Naive thymus-derived CD4-positive, alpha-beta T cell (primary cell): ENCODE data around the gene FUZ. TPM values are rescaled to one million over a fixed set of nuclear protein-coding genes. Genes with fewer than 3 reads are reported as not detected.

Experiments
- ATAC-seq: fragments of 150-1000 bp; cut with Tn5 transposase; 2 replicates; pipeline ENCODE4 v1.10.0; 2021; ENCODE audit warnings: mild to moderate bottlenecking, moderate library complexity
- CTCF ChIA-PET: fragments of 350-600 bp; sonication (Branson Sonifier 250); formaldehyde crosslinking; loops from one replicate; lab custom pipeline; 2021; ENCODE audit warnings: antibody characterized with exemption; lab: Charles Lee
- POLR2A ChIA-PET: fragments of 350-600 bp; sonication (Branson Sonifier 250); formaldehyde crosslinking; loops from one replicate; lab custom pipeline; 2021; ENCODE audit warnings: antibody characterized with exemption, inconsistent platforms; lab: Charles Lee
- DNase-seq, 9 donors: peaks; one replicate each; pipeline versions ENCODE4 v3.0.0 to v3.0.0-alpha.2; 2020 to 2022; ENCODE audit warnings: mixed read lengths in 1 of 9
- H3K27ac ChIP-seq: one replicate; pipeline ENCODE4 v1.7.0; 2013; ENCODE audit warnings: mild to moderate bottlenecking, low read depth, low read length, moderate library complexity
- H3K27me3 ChIP-seq, 2 donors: one replicate each; pipeline ENCODE4 v1.7.0; 2013; ENCODE audit warnings: low read length in 2 of 2, mild to moderate bottlenecking in 2 of 2, moderate library complexity in 2 of 2; ENCODE audit not compliant: control insufficient read depth in 2 of 2, insufficient read depth in 2 of 2
- H3K36me3 ChIP-seq, 3 experiments: 1 replicate in 2 of 3; 2 replicates in 1 of 3; pipeline ENCODE4 v1.7.0; 2013; ENCODE audit warnings: low read length in 3 of 3, mild to moderate bottlenecking in 3 of 3, moderate library complexity in 1 of 3; ENCODE audit not compliant: insufficient read depth in 3 of 3, control insufficient read depth in 2 of 3
- H3K4me1 ChIP-seq, 2 donors: one replicate each; pipeline ENCODE4 v1.7.0; 2013; ENCODE audit warnings: low read length in 2 of 2, mild to moderate bottlenecking in 2 of 2, moderate library complexity in 1 of 2; ENCODE audit not compliant: control insufficient read depth in 2 of 2, insufficient read depth in 2 of 2
- H3K4me3 ChIP-seq: 2 replicates; pipeline ENCODE4 v1.7.0; 2013; ENCODE audit warnings: mild to moderate bottlenecking, low read length
- H3K9me3 ChIP-seq, 3 experiments: 1 replicate in 2 of 3; 2 replicates in 1 of 3; pipeline ENCODE4 v1.7.0; 2013; ENCODE audit warnings: low read length in 3 of 3; ENCODE audit not compliant: control insufficient read depth in 2 of 3
- H3K27ac Mint-ChIP-seq, 9 donors: one replicate each; pipeline ENCODE4 v1.8.0; 2020 to 2022; ENCODE audit warnings: mixed read lengths in 9 of 9, mild to moderate bottlenecking in 8 of 9, moderate library complexity in 5 of 9, inconsistent platforms in 2 of 9
- H3K27me3 Mint-ChIP-seq, 5 donors: one replicate each; pipeline ENCODE4 v1.8.0; 2021 to 2022; ENCODE audit warnings: mixed read lengths in 5 of 5, mild to moderate bottlenecking in 1 of 5
- H3K36me3 Mint-ChIP-seq, 5 donors: one replicate each; pipeline ENCODE4 v1.8.0; 2020 to 2022; ENCODE audit warnings: mixed read lengths in 5 of 5, mild to moderate bottlenecking in 3 of 5, inconsistent platforms in 1 of 5
- H3K4me1 Mint-ChIP-seq, 7 donors: one replicate each; pipeline ENCODE4 v1.8.0; 2020 to 2022; ENCODE audit warnings: mixed read lengths in 7 of 7, mild to moderate bottlenecking in 3 of 7, inconsistent platforms in 1 of 7
- H3K4me3 Mint-ChIP-seq, 10 donors: one replicate each; pipeline ENCODE4 v1.8.0; 2020 to 2022; ENCODE audit warnings: mild to moderate bottlenecking in 10 of 10, mixed read lengths in 10 of 10, moderate library complexity in 6 of 10, inconsistent platforms in 2 of 10
- H3K9me3 Mint-ChIP-seq, 11 donors: one replicate each; pipeline ENCODE4 v1.8.0; 2020 to 2022; ENCODE audit warnings: mixed read lengths in 11 of 11, mild to moderate bottlenecking in 4 of 11, inconsistent platforms in 1 of 11, moderate library complexity in 1 of 11
- intact Hi-C, 2 donors: fragments of 100-400 bp; cut with micrococcal nuclease; formaldehyde crosslinking; loops; one replicate each; pipeline ENCODE4 v1.15.1; 2023
- polyA plus RNA-seq, 2 donors: library from polyadenylated mRNA; unstranded; fragments of 300-500 nt; fragmentation: Illumina TruSeq; gene quantifications; one replicate each; pipeline ENCODE4 v1.2.3, GENCODE V29; 2021
- total RNA-seq, 6 experiments: library from RNA in 5 of 6; stranded (reverse) in 5 of 6; gene quantifications; 1 replicate in 5 of 6; 2 replicates in 1 of 6; pipeline ENCODE4 v1.2.3 and lab custom pipeline; 2021 to 2026

Gene FUZ
- total and polyA plus RNA-seq, 7 experiments from 2014 or later: 3.8 to 28.4 (median 24.2) TPM

DNA sequence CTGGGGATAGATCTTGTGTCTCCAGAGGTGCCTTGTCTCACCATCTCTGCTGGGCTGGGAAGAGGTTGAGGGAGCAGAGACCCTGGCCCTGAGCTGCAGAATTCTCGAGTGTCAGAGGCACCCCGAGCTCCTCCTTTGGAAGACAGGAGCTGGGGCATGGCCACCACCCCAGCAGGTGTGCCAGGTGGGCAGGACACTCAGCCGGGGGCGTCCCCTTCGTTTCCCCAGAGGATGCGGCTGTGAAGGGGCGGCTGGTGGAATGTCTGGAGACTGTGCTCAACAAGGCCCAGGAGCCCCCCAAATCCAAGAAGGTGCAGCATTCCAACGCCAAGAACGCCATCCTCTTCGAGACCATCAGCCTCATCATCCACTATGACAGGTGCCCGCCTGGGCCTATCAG lies 14.5 kb downstream of the FUZ start:
- H3K27ac Mint-ChIP-seq: no peak overlapping the region
- CTCF ChIA-PET: no interaction called here
- H3K4me1 Mint-ChIP-seq: peaks cover 0 to 5% (median 0%) of the 10 kb centered on the region in 7 donors
- H3K4me1 ChIP-seq: no peaks in the 10 kb centered on the region
- ATAC-seq (no peak), DNase-seq (no peak)
- POLR2A ChIA-PET: interaction anchor here (0.6 kb wide), 1 partner anchor 130 kb away, joined by 4 read pairs; no protein-coding TSS in a partner anchor
- no peaks in the 10 kb centered on the region for H3K27me3 Mint-ChIP-seq
- H3K27ac ChIP-seq: no peak overlapping the region
- no peaks in the 10 kb centered on the region for H3K9me3 Mint-ChIP-seq
- peaks cover 4 to 91% (median 15%) of the 10 kb centered on the region in 3 experiments for H3K36me3 ChIP-seq
- H3K36me3 Mint-ChIP-seq: peaks cover 6 to 35% (median 10%) of the 10 kb centered on the region in 5 donors
- H3K4me3 ChIP-seq: no peak overlapping the region
- H3K4me3 Mint-ChIP-seq: no peak overlapping the region
- intact Hi-C loops: no loop called here
- H3K27me3 ChIP-seq: no peaks in the 10 kb centered on the region
- no peaks in the 10 kb centered on the region for H3K9me3 ChIP-seq

DNA sequence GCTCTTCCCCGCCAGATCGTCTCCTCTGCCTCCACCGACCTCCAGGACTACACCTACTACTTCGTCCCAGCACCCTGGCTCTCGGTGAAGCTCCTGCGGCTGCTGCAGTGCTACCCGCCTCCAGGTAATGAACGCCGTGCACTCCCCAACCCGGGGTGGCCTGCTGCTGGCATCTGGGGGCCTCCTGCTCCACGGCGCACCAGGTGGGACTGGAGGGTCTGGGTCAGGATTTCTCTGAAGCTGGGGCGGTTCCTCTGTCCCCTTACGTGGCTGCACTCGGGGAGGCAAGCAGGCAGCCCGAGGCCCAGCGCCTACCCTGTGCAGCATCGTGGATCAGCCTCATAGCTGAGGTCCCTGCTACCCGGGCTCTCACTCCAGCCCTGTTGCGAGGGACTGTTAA lies 17.5 kb downstream of the FUZ start:
- no peak for DNase-seq
- Mint-ChIP-seq H3K36me3 (peaks cover 5 to 35% (median 8%) of the 10 kb centered on the region in 5 donors), H3K4me3 (no peak overlapping the region), H3K9me3 (no peaks in the 10 kb centered on the region), H3K27ac (no peak overlapping the region), H3K27me3 (no peaks in the 10 kb centered on the region), H3K4me1 (peaks cover 0 to 5% (median 0%) of the 10 kb centered on the region in 7 donors)
- Histone ChIP-seq H3K4me3 (no peak overlapping the region), H3K27ac (no peak overlapping the region), H3K4me1 (no peaks in the 10 kb centered on the region), H3K36me3 (peaks cover 4 to 88% (median 12%) of the 10 kb centered on the region in 3 experiments), H3K27me3 (no peaks in the 10 kb centered on the region), H3K9me3 (no peaks in the 10 kb centered on the region)
- ATAC-seq: no peak
- intact Hi-C loops: no loop called here
- POLR2A ChIA-PET: no interaction called here
- CTCF ChIA-PET: no interaction called here

DNA sequence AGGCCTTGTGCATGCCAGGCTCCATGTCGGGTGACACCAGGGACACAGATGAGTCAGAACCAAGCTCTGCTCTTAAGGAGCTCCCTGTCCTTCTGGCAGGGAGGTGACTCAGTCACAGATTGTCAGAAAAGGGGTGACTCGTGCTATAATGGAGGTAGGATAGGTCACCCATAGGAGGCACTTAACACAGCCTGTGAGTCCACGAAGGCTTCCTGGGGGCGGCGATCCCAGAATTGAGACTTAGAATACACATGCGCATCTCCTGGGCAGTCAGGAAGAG lies 19.6 kb downstream of the FUZ start:
- Mint-ChIP-seq H3K4me3 (no peak overlapping the region), H3K27ac (peak overlapping the region in 1 of 9 donors; percentile 43), H3K36me3 (peaks cover 10 to 40% (median 12%) of the 10 kb centered on the region in 5 donors), H3K4me1 (peaks cover 0 to 10% (median under 1%) of the 10 kb centered on the region in 7 donors), H3K9me3 (no peaks in the 10 kb centered on the region), H3K27me3 (no peaks in the 10 kb centered on the region)
- no peaks in the 10 kb centered on the region for H3K27me3 ChIP-seq
- H3K36me3 ChIP-seq: peaks cover 4 to 85% (median 13%) of the 10 kb centered on the region in 3 experiments
- ATAC-seq: no peak
- no peaks in the 10 kb centered on the region for H3K9me3 ChIP-seq
- no peak for DNase-seq
- CTCF ChIA-PET: no interaction called here
- no peaks in the 10 kb centered on the region for H3K4me1 ChIP-seq
- no peak overlapping the region for H3K27ac ChIP-seq
- POLR2A ChIA-PET: interaction anchor here (0.7 kb wide), 1 partner anchor 11 kb away, joined by 5 read pairs; no protein-coding TSS in a partner anchor
- H3K4me3 ChIP-seq: no peak overlapping the region
- intact Hi-C loops: no loop called here

DNA sequence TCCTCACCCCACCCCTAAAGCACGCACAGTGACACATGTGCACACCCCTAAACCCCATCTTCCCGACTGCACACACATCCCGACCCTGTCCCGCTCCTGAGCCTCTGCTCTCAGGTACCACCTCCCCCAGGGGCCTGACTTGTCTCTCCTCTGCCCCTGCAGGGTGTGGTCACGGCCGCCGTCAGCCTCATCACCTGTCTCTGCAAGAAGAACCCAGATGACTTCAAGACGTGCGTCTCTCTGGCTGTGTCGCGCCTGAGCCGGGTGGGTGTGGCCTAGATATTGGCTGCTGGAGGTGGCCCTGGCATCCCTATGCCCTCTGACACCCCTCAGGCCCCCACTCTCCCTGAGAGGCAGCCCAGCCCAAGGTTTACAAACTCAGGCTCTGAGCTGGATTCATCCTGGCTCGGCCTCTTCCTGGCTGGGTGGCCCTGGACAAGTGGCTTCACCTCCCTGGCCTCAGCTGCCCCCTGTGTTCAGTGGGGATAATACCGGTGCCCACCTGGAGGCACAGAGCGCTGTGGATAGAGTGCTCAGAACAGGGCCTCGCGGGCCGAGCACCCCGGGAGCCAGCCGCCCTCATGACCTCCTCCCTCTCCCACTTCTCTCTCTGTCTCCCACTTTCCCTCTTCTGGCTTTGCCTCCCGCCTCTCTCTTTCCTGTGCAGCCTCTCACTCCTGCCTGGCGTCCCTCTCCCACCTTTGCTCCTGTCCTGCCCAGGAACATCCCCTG lies 20.1 kb downstream of the FUZ start:
- Mint-ChIP-seq H3K27ac (peak overlapping the region in 2 of 9 donors; percentile 25 to 43), H3K4me3 (no peak overlapping the region), H3K4me1 (peaks cover 0 to 10% (median 4%) of the 10 kb centered on the region in 7 donors), H3K9me3 (no peaks in the 10 kb centered on the region), H3K27me3 (no peaks in the 10 kb centered on the region), H3K36me3 (peaks cover 10 to 45% (median 17%) of the 10 kb centered on the region in 5 donors)
- Histone ChIP-seq H3K36me3 (peaks cover 4 to 85% (median 15%) of the 10 kb centered on the region in 3 experiments), H3K9me3 (no peaks in the 10 kb centered on the region), H3K4me1 (no peaks in the 10 kb centered on the region), H3K27me3 (no peaks in the 10 kb centered on the region), H3K27ac (no peak overlapping the region), H3K4me3 (no peak overlapping the region)
- no peak for ATAC-seq
- ChIA-PET POLR2A (interaction anchor here (0.7 kb wide), 1 partner anchor 11 kb away, joined by 5 read pairs; no protein-coding TSS in a partner anchor), CTCF (no interaction called here)
- DNase-seq: no peak
- intact Hi-C loops: no loop called here

DNA sequence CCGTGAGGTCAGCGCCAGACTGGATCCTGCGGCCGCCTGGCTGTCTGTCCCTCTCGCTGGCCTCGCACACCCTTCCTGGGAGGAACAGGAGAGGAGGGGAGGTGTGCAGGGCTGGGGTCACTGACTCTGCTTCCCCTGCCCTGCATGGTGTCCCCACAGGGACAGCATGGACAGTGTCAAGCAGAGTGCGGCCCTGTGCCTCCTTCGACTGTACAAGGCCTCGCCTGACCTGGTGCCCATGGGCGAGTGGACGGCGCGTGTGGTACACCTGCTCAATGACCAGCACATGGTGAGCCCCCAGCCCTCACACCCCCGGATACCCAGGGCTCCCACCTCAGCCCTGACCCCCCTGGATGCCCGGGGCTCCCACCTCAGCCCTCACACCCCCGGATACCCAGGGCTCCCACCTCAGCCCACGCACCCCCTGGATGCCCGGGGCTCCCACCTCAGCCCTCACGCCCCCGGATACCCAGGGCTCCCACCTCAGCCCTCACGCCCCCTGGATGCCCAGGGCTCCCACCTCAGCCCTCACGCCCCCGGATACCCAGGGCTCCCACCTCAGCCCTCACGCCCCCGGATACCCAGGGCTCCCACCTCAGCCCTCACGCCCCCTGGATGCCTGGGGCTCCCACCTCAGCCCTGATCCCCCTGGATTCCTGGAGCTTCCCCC lies 21.2 kb downstream of the FUZ start:
- H3K36me3 ChIP-seq: peaks cover 4 to 84% (median 19%) of the 10 kb centered on the region in 3 experiments
- intact Hi-C loops: no loop called here
- Mint-ChIP-seq H3K27me3 (no peaks in the 10 kb centered on the region), H3K9me3 (no peaks in the 10 kb centered on the region), H3K36me3 (peaks cover 10 to 50% (median 21%) of the 10 kb centered on the region in 5 donors), H3K4me1 (peaks cover 0 to 10% (median 4%) of the 10 kb centered on the region in 7 donors), H3K4me3 (no peak overlapping the region), H3K27ac (no peak overlapping the region)
- DNase-seq (no peak), ATAC-seq (no peak)
- ChIA-PET POLR2A (no interaction called here), CTCF (interaction anchor here (0.6 kb wide), 1 partner anchor 75 kb away, joined by 4 read pairs; no protein-coding TSS in a partner anchor)
- H3K9me3 ChIP-seq: no peaks in the 10 kb centered on the region
- no peak overlapping the region for H3K4me3 ChIP-seq
- H3K27me3 ChIP-seq: no peaks in the 10 kb centered on the region
- no peaks in the 10 kb centered on the region for H3K4me1 ChIP-seq
- H3K27ac ChIP-seq: no peak overlapping the region

DNA sequence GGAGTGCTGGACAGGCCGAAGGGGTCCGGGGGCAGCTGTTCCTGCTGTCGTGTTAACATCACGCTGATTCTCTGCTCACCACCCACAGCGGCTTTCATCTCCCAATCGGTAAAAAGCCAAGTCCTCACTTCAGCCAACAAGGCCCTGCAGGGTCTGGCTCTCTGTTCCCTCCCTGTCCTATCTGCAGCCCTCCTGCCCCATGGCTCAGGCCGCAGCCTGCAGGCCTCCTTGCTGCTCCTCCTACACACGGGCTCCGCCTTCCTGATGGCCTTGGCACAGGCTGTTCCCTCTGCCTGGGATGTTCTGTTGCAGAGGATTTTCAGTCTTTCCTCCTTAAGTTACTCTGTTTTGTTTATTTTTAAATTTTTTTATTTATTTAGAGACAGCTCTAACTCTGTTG lies 22.2 kb downstream of the FUZ start:
- H3K27ac Mint-ChIP-seq: no peak overlapping the region
- Histone ChIP-seq H3K27ac (no peak overlapping the region), H3K36me3 (peaks cover 4 to 78% (median 19%) of the 10 kb centered on the region in 3 experiments), H3K27me3 (no peaks in the 10 kb centered on the region), H3K4me3 (no peak overlapping the region), H3K9me3 (no peaks in the 10 kb centered on the region), H3K4me1 (no peaks in the 10 kb centered on the region)
- intact Hi-C loops: no loop called here
- peaks cover 0 to 12% (median 0%) of the 10 kb centered on the region in 7 donors for H3K4me1 Mint-ChIP-seq
- H3K4me3 Mint-ChIP-seq: no peak overlapping the region
- ATAC-seq: no peak
- ChIA-PET CTCF (no interaction called here), POLR2A (no interaction called here)
- H3K9me3 Mint-ChIP-seq: no peaks in the 10 kb centered on the region
- H3K36me3 Mint-ChIP-seq: peaks cover 8 to 42% (median 17%) of the 10 kb centered on the region in 5 donors
- no peak for DNase-seq
- no peaks in the 10 kb centered on the region for H3K27me3 Mint-ChIP-seq
